ENCODE data around the gene LCE6A.

GRCh38 chr1:152842556-152842955 is at the start of gene LCE6A:
- no peak for TF ChIP-seq CTCF (IDR thresholded peaks at IDR 0.05; ENCODE audit: low read depth, low read length, missing input control)
- no peak for TF ChIP-seq TAF1 (conservative IDR thresholded peaks at IDR 0.05)
- TF ChIP-seq SP1 (IDR thresholded peaks at IDR 0.05) = no peak
- TF ChIP-seq REST (IDR thresholded peaks at IDR 0.05) = no peak
- no peak for TF ChIP-seq RAD21 (IDR thresholded peaks at IDR 0.05)
- TF ChIP-seq YY1 (IDR thresholded peaks at IDR 0.05) = no peak
- no peak for TF ChIP-seq ZBTB33 (IDR thresholded peaks at IDR 0.05)
- TF ChIP-seq MAX (IDR thresholded peaks at IDR 0.05) = no peak
- no peak for TF ChIP-seq JUND (IDR thresholded peaks at IDR 0.05)

Data from liver (tissue), 3 donors.